Small intestine (tissue), 7 donors: ENCODE data around the gene CERCAM. TPM values are rescaled to one million over a fixed set of nuclear protein-coding genes. Genes with fewer than 3 reads are reported as not detected.

Experiments
- DNase-seq, 2 donors: peaks; one replicate each; pipeline versions ENCODE4 v3.0.0 to v3.0.0-alpha.2; 2013
- FAIRE-seq: peaks from 2 replicates; lab custom pipeline; 2012; peaks lifted over from hg19 to GRCh38; lab: Jason Lieb, UNC
- H3K27ac ChIP-seq, 3 donors: one replicate each; pipeline ENCODE4 v1.5.1; 2013; ENCODE audit warnings: low read length in 2 of 3, mild to moderate bottlenecking in 2 of 3, control low read depth in 1 of 3, inconsistent platforms in 1 of 3, low read depth in 1 of 3, moderate library complexity in 1 of 3
- H3K27me3 ChIP-seq, 3 donors: one replicate each; pipeline ENCODE4 v1.6.1; 2013; ENCODE audit warnings: low read length in 3 of 3, inconsistent platforms in 1 of 3; ENCODE audit not compliant: control insufficient read depth in 3 of 3, insufficient read depth in 3 of 3
- H3K36me3 ChIP-seq, 3 donors: one replicate each; pipeline ENCODE4 v1.6.1; 2013; ENCODE audit warnings: low read length in 3 of 3, inconsistent platforms in 1 of 3, low read depth in 1 of 3, mild to moderate bottlenecking in 1 of 3, moderate library complexity in 1 of 3; ENCODE audit not compliant: control insufficient read depth in 3 of 3, insufficient read depth in 2 of 3
- H3K4me1 ChIP-seq, 3 donors: one replicate each; pipeline ENCODE4 v1.6.1; 2013; ENCODE audit warnings: low read length in 2 of 3, inconsistent platforms in 1 of 3, low read depth in 1 of 3, mild to moderate bottlenecking in 1 of 3, moderate library complexity in 1 of 3; ENCODE audit not compliant: control insufficient read depth in 3 of 3, insufficient read depth in 2 of 3
- H3K4me3 ChIP-seq, 3 donors: one replicate each; pipeline ENCODE4 v1.5.1; 2013; ENCODE audit warnings: low read length in 3 of 3, control low read depth in 1 of 3, inconsistent platforms in 1 of 3, low read depth in 1 of 3, mild to moderate bottlenecking in 1 of 3, moderate library complexity in 1 of 3
- H3K9me3 ChIP-seq, 2 donors: one replicate each; pipeline ENCODE4 v1.6.1; 2013; ENCODE audit warnings: low read depth in 1 of 2, low read length in 1 of 2; ENCODE audit not compliant: control insufficient read depth in 2 of 2, insufficient read depth in 1 of 2
- WGBS, 3 donors: extraction: QIAGEN DNeasy Blood & Tissue Kit; methylation state at CpG; one replicate each; pipeline ENCODE4 v1.1.7; 2013; 5-methylcytosine and 5-hydroxymethylcytosine counted together
- polyA plus RNA-seq, 4 donors: library from polyadenylated mRNA; stranded (reverse) in 3 of 4; unstranded in 1 of 4; fragments of 200-250 nt in 3 of 4; fragments of 120-200 nt in 1 of 4; gene quantifications; one replicate each; pipeline versions ENCODE4 v1.2.1 to v1.2.3, GENCODE V29; 2013
- donor health status: healthy with polysubstance abuse.
- donor health status: control.
- donor health status: control.
- donor health status: Bipolar disorder and iron deficiency.
- donor health status: healthy.

The CERCAM gene
- polyA plus RNA-seq, 4 donors = 4.3 to 10.3 (median 6.8) TPM; not detected in 1

DNA sequence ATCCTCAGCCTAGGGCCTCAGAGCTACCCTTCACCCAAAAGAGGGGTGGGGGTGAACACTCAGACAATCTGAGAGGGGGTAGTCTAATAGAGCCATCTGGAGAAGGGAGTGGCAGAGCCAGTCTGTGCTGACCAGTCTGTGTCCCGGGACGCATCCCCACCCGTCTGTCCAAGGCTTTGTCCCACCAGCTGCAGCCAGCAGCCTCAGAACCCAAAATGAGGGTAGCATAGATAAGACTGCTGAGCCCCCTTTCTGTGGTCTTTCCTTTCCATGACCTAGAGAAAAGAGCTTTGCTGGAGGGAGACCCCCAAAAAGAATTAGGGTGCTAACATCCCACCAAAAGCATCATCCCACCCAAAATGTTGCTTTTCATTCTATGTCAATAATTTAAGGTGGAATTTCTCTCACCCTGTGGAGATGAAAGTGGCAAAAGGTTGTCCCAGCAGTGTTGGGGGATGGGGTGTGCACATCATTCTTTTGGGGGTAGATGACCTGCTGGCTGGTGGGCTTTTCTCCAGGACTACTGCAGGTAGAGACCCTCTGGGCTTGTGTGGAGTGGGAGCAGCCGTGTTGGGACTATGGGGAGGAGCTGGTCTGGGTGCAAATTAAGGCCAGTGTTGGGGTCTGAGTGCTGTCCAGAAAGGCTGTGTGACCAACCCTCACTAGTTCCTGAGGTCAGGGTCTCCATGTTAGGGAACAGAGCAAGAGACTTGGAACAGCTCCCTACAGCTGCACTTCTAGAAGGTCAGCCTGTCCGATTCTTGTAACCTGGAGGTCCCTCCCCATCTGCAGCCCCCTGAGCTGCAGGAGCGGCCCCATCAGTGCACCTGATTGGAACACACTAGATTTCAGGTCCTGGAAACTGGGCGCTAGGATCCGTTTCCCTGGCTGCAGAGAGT, 29.6 kb upstream of the CERCAM start:
- DNase-seq = no peak
- 91 to 94% (median 93%) methylated on average over 8 of the region's 8 CpGs for WGBS, 3 donors
- Histone ChIP-seq H3K4me1 (no peaks in the 10 kb centered on the region), H3K27ac (no peak overlapping the region), H3K9me3 (no peaks in the 10 kb centered on the region), H3K27me3 (peaks cover 0 to 53% (median 0%) of the 10 kb centered on the region in 3 donors), H3K36me3 (peaks cover 11 to 66% (median 30%) of the 10 kb centered on the region in 3 donors), H3K4me3 (no peak overlapping the region)
- FAIRE-seq = no peak

DNA sequence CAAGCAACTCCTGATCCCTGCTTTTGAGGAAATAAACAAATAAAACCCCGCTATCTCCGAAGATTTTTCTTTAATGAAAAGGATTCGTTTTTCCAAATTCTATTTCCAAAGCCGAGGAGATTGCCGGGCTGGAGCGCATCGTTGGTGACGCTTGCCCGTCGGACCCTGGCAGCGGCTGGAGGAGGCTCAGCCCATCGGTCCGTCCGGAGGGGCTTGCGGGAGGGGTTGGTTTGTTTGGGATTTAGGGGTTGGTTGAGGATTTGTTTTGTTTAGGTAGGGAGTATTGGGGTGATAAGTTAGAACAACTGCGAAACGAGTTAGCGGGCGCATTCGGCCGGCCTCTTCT, 28.7 kb upstream of the CERCAM start:
- FAIRE-seq (no peak), DNase-seq (no peak)
- no peak overlapping the region for H3K27ac ChIP-seq
- H3K9me3 ChIP-seq = no peaks in the 10 kb centered on the region
- H3K27me3 ChIP-seq = peaks cover 0 to 61% (median 2%) of the 10 kb centered on the region in 3 donors
- H3K36me3 ChIP-seq = peaks cover 11 to 58% (median 28%) of the 10 kb centered on the region in 3 donors
- H3K4me3 ChIP-seq = no peak overlapping the region
- WGBS, 3 donors = 91 to 96% (median 95%) methylated on average over 21 of the region's 21 CpGs
- H3K4me1 ChIP-seq = no peaks in the 10 kb centered on the region

GRCh38 chr9:128392302-128393144, 28.1 kb upstream of the CERCAM start:
- FAIRE-seq (no peak), DNase-seq (no peak)
- Histone ChIP-seq H3K9me3 (no peaks in the 10 kb centered on the region), H3K4me3 (no peak overlapping the region), H3K36me3 (peaks cover 11 to 52% (median 23%) of the 10 kb centered on the region in 3 donors), H3K27me3 (peaks cover 0 to 67% (median 2%) of the 10 kb centered on the region in 3 donors), H3K27ac (no peak overlapping the region), H3K4me1 (no peaks in the 10 kb centered on the region)
- WGBS, 3 donors = 85 to 96% (median 93%) methylated on average over 83 to 88 of the region's 88 CpGs

DNA sequence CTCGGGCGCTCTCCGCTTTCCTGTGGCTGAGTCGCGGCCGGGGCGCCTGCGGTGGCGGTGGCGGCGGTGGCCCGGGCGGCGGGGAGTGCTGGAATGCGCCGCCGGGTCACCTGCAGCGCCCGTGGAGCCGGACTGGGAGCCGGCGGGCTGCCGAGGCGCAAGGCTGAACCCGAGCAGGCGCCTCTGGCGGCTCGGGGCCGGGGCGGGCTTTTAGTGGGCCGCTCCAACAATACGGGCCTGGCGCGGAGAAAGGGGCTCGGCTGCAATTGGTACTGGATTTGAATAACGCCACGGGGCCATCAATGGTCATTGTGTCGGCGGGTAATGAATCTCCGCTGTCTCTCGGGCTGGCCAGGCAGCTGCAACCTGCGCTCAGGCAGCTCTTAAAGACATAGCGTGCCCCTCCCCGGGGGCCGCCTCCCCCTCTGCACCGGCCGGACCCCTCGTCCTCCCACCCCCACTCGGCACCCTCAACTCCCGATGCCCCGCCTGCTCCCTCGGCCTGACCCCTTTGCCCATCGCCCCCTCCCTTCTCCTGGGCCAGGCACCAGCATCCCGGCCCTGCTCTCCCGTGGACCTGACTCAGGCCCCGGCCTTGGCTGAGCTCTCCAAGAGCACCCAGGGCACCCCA, 27.4 kb upstream of the CERCAM start:
- Histone ChIP-seq H3K36me3 (peaks cover 11 to 44% (median 15%) of the 10 kb centered on the region in 3 donors), H3K9me3 (no peaks in the 10 kb centered on the region), H3K4me1 (no peaks in the 10 kb centered on the region), H3K27ac (no peak overlapping the region), H3K4me3 (no peak overlapping the region), H3K27me3 (peaks cover 0 to 75% (median 2%) of the 10 kb centered on the region in 3 donors)
- DNase-seq (no peak), FAIRE-seq (no peak)
- WGBS, 3 donors = 75 to 91% (median 89%) methylated on average over 46 to 56 of the region's 56 CpGs

GRCh38 chr9:128393970-128394369, 26.7 kb upstream of the CERCAM start:
- Histone ChIP-seq H3K9me3 (no peaks in the 10 kb centered on the region), H3K4me1 (no peaks in the 10 kb centered on the region), H3K36me3 (peaks cover 11 to 37% (median 13%) of the 10 kb centered on the region in 3 donors), H3K27me3 (peaks cover 0 to 75% (median 2%) of the 10 kb centered on the region in 3 donors), H3K27ac (no peak overlapping the region), H3K4me3 (no peak overlapping the region)
- FAIRE-seq = no peak
- WGBS, 3 donors = 30 to 62% (median 53%) methylated on average over 4 to 7 of the region's 7 CpGs
- no peak for DNase-seq

DNA sequence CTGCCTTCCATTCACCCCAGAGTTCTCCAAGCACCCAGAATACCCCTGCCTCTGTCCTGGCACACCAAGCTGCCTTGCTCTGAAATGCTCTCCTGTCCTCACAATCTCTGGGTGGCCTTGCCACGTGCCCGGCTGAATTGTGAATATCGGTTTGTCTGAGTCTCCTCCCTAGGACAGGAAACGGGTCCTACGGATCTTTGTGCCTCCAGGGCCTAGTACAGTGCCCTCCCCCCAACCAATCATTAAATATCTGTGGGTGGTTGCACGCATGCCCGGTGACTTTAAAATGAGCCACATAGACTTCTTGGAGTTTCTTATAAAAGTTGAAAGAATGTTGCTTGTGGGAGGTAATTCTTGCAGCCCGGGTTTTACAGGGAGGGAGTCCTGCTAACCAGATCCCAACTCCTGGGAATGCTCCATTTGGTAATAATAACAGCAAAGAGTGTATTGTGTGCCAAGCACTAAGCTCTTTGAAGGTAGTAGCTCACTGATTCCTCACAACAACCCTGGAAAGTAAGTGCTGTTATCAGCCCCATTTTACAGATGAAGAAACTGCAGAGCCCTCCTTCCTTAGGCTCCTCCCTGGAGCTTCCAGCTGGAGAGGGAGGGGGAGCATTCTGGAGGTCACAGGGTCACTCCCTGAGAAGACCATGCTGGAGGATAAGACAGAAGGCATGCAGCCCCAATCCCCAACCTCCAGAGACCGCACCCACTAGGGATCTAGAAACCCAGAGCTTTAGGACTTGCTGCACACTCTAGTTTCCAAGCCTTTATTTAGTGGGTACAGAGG, 26.1 kb upstream of the CERCAM start:
- Histone ChIP-seq H3K4me3 (no peak overlapping the region), H3K27ac (no peak overlapping the region), H3K27me3 (peaks cover 0 to 73% (median 2%) of the 10 kb centered on the region in 3 donors), H3K4me1 (no peaks in the 10 kb centered on the region), H3K9me3 (no peaks in the 10 kb centered on the region), H3K36me3 (peaks cover 6 to 31% (median 12%) of the 10 kb centered on the region in 3 donors)
- DNase-seq (no peak), FAIRE-seq (no peak)
- 42 to 57% (median 56%) methylated on average over 9 of the region's 9 CpGs for WGBS, 3 donors

GRCh38 chr9:128396970-128397613, 23.6 kb upstream of the CERCAM start:
- Histone ChIP-seq H3K36me3 (peaks cover 2 to 8% (median 6%) of the 10 kb centered on the region in 3 donors), H3K9me3 (no peaks in the 10 kb centered on the region), H3K27me3 (peaks cover 2 to 68% (median 3%) of the 10 kb centered on the region in 3 donors), H3K4me3 (no peak overlapping the region), H3K4me1 (no peaks in the 10 kb centered on the region), H3K27ac (no peak overlapping the region)
- FAIRE-seq (no peak), DNase-seq (no peak)
- WGBS, 3 donors = 6 to 9% (median 7%) methylated on average over 19 of the region's 19 CpGs
